ENCODE data around the gene CNNM3. TPM values are rescaled to one million over a fixed set of nuclear protein-coding genes. Genes with fewer than 3 reads are reported as not detected.
"Not testable (repeated sequence)": the region's sequence is repeated elsewhere in the genome, so short reads cannot be mapped to it uniquely, and the experiment has no call there.

CNNM3 gene
- total RNA-seq, 1 experiment from 2014 or later = 34.0 TPM

- H3K27ac ChIP-seq (ENCODE audit: low read length) = no peak overlapping the region
- H3K9me3 ChIP-seq (ENCODE audit: control insufficient read depth, insufficient read depth, low read depth, low read length) = no peaks in the 10 kb centered on the region
- BruUV-seq (replicated peaks) = no TSS peak
- intact Hi-C loops (cut with micrococcal nuclease; ENCODE audit: unreplicated experiment) = no loop called here
- H3K4me1 ChIP-seq (ENCODE audit: control insufficient read depth, insufficient read depth, low read length) = no peaks in the 10 kb centered on the region
- ATAC-seq = no peak
- DNase-seq (ENCODE audit: low read depth, low spot score) = no peak
- TF ChIP-seq POLR2AphosphoS5 (IDR thresholded peaks at IDR 0.05; ENCODE audit: low read depth, low read length) = no peak
- TF ChIP-seq REST (IDR thresholded peaks at IDR 0.05; ENCODE audit: insufficient read depth in 1 of 2, low read depth in 2 of 2, low read length in 1 of 2) = no peak
- no peaks in the 10 kb centered on the region for H3K27me3 ChIP-seq (ENCODE audit: control insufficient read depth, insufficient read depth, low read length)
- no peak overlapping the region for H3K4me3 ChIP-seq (ENCODE audit: low read depth in 2 of 2, low read length in 2 of 2)
- no peaks in the 10 kb centered on the region for H3K36me3 ChIP-seq (ENCODE audit: control insufficient read depth, insufficient read depth, low read length)
- in situ Hi-C loops (cut with HindIII; ENCODE audit: low pct_unique_long_range_greater_than_20kb, low sequenced_read_pairs) = no loop called here
- ChIA-PET POLR2A (no interaction called here), CTCF (no interaction called here)
Measured at GRCh38 chr2:96795076-96795475, 21.0 kb upstream of the CNNM3 start.

- POLR2A ChIA-PET; H3K27ac ChIP-seq (ENCODE audit: low read length); intact Hi-C loops (cut with micrococcal nuclease; ENCODE audit: unreplicated experiment); BruUV-seq (replicated peaks); H3K9me3 ChIP-seq (ENCODE audit: control insufficient read depth, insufficient read depth, low read depth, low read length); H3K27me3 ChIP-seq (ENCODE audit: control insufficient read depth, insufficient read depth, low read length); H3K4me3 ChIP-seq (ENCODE audit: low read depth in 2 of 2, low read length in 2 of 2); CTCF ChIA-PET; ATAC-seq; H3K36me3 ChIP-seq (ENCODE audit: control insufficient read depth, insufficient read depth, low read length); in situ Hi-C loops (cut with HindIII; ENCODE audit: low pct_unique_long_range_greater_than_20kb, low sequenced_read_pairs); H3K4me1 ChIP-seq (ENCODE audit: control insufficient read depth, insufficient read depth, low read length); DNase-seq (ENCODE audit: low read depth, low spot score): not testable (repeated sequence)
Measured at GRCh38 chr2:96796497-96796896, 19.6 kb upstream of the CNNM3 start.

- Histone ChIP-seq H3K36me3 (ENCODE audit: control insufficient read depth, insufficient read depth, low read length) (no peaks in the 10 kb centered on the region), H3K27ac (ENCODE audit: low read length) (no peak overlapping the region), H3K27me3 (ENCODE audit: control insufficient read depth, insufficient read depth, low read length) (no peaks in the 10 kb centered on the region), H3K9me3 (ENCODE audit: control insufficient read depth, insufficient read depth, low read depth, low read length) (no peaks in the 10 kb centered on the region), H3K4me3 (ENCODE audit: low read depth in 2 of 2, low read length in 2 of 2) (no peak overlapping the region), H3K4me1 (ENCODE audit: control insufficient read depth, insufficient read depth, low read length) (no peaks in the 10 kb centered on the region; the same call in 1 of the 2 replicates)
- BruUV-seq (replicated peaks) = no TSS peak
- ChIA-PET POLR2A (no interaction called here), CTCF (no interaction called here)
- no peak for TF ChIP-seq REST (IDR thresholded peaks at IDR 0.05; ENCODE audit: insufficient read depth in 1 of 2, low read depth in 2 of 2, low read length in 1 of 2)
- no peak for TF ChIP-seq TCF7L2 (IDR thresholded peaks at IDR 0.05; ENCODE audit: low read depth, low read length)
- no peak for TF ChIP-seq SIN3A (IDR thresholded peaks at IDR 0.05; ENCODE audit: borderline replicate concordance, insufficient read depth, low read depth, low read length)
- no peak for TF ChIP-seq POLR2AphosphoS5 (IDR thresholded peaks at IDR 0.05; ENCODE audit: low read depth, low read length)
- TF ChIP-seq CTCF (IDR thresholded peaks at IDR 0.05) = no peak
- no peak for ATAC-seq
- in situ Hi-C loops (cut with HindIII; ENCODE audit: low pct_unique_long_range_greater_than_20kb, low sequenced_read_pairs) (no loop called here), intact Hi-C loops (cut with micrococcal nuclease; ENCODE audit: unreplicated experiment) (no loop called here)
- DNase-seq (ENCODE audit: low read depth, low spot score) = no peak
Measured at GRCh38 chr2:96797066-96797625, 18.9 kb upstream of the CNNM3 start.
